ENCODE data around the gene B3GALT6.

GRCh38 chr1:1215080-1215676 lies 16.9 kb upstream of the B3GALT6 start:
- TF ChIP-seq CTCF (IDR thresholded peaks at IDR 0.05) (no peak), POLR2A (IDR thresholded peaks at IDR 0.05) (no peak)

Measured in body of pancreas (tissue), 4 donors.